GM12872 (cell line): Measurements from ENCODE around the gene ADCYAP1R1.

Source experiments
- TF ChIP-seq, protein P1 (sequence below): IDR thresholded peaks from 3 replicates; pipeline ENCODE4 v1.5.1; 2011; ENCODE audit warnings: low read depth, mild to moderate bottlenecking, low read length, moderate library complexity; ENCODE audit not compliant: insufficient read depth

The ADCYAP1R1 gene

DNA sequence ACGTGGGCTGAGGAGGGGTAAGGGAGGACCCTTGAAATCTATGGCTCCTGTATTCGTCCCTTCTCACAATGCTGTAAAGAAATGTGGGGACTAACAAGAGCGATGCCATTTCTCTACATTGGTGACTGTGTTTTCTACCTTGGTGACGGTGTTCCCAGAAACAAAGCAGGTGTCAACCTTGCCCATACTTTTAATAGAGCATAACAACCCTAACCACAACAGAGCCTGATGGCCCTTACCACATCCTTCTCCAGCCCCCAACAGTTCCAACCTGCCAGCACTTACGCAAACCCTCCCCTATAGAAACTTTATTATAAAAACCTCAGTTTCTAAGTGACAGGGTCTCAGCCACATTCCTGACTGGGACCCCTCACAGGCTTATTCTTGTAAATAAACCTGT lies 28.2 kb upstream of the ADCYAP1R1 start:
- TF ChIP-seq, protein P1, sequence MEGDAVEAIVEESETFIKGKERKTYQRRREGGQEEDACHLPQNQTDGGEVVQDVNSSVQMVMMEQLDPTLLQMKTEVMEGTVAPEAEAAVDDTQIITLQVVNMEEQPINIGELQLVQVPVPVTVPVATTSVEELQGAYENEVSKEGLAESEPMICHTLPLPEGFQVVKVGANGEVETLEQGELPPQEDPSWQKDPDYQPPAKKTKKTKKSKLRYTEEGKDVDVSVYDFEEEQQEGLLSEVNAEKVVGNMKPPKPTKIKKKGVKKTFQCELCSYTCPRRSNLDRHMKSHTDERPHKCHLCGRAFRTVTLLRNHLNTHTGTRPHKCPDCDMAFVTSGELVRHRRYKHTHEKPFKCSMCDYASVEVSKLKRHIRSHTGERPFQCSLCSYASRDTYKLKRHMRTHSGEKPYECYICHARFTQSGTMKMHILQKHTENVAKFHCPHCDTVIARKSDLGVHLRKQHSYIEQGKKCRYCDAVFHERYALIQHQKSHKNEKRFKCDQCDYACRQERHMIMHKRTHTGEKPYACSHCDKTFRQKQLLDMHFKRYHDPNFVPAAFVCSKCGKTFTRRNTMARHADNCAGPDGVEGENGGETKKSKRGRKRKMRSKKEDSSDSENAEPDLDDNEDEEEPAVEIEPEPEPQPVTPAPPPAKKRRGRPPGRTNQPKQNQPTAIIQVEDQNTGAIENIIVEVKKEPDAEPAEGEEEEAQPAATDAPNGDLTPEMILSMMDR, result no peak

DNA sequence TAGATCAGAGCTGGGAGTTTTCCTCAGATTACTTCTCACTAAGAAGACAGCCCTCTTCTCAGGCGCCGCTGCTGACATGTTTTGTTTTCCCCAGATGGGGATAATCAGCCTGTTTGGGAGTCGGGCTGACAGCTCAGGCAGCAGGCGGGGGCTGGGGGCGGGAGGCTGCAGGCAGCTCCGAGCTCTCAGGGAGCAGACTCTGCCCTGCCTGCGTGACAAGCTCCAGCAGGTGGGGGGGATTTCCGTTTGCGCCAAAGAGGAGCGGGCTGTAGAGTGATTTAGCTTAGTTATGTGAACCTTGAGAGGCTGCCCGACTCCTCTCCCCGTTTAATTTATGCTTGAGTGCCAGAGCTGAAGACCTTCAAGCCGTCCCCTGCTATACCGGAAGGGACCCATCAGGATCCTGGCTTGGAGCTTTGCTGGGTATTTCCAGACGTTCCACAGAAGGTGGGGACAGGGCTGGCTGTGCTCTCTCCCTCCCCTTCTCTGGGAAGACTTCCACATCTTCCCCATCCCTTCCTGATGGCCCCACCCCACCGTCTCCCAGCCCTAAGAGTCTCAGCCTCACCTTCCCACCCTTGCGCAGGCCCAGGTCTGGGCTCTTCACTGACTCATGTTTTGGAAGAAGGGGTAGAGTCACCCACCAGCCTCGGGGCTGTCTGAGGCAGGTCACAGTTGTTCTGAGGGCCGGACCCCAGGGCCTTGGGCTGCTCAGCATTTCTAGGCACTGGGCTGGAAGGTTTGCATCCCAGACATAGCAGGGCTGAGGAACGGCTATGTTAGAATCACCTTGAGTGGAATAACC lies 24.7 kb upstream of the ADCYAP1R1 start:
- TF ChIP-seq, protein P1, result no peak

DNA sequence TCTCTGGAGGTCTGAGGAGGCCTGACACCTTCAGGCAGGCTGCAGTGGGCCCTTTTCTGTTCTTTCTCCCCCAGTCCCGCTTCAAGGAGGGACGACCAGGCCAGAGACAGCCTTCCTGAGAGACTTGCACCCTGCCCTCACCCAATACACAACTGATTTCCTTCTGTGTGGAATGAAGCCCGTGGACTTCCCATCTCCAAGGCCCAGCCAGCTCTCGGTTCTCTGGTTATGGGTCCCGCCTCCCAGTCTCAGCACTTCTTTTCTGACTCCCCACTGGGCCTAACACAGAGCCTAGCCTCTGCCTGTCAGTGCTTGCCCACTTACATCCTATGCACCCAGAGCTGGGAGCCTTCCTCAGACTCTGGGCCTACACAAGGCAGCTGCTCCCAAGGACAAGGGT lies 24.1 kb upstream of the ADCYAP1R1 start:
- TF ChIP-seq, protein P1, result no peak

DNA sequence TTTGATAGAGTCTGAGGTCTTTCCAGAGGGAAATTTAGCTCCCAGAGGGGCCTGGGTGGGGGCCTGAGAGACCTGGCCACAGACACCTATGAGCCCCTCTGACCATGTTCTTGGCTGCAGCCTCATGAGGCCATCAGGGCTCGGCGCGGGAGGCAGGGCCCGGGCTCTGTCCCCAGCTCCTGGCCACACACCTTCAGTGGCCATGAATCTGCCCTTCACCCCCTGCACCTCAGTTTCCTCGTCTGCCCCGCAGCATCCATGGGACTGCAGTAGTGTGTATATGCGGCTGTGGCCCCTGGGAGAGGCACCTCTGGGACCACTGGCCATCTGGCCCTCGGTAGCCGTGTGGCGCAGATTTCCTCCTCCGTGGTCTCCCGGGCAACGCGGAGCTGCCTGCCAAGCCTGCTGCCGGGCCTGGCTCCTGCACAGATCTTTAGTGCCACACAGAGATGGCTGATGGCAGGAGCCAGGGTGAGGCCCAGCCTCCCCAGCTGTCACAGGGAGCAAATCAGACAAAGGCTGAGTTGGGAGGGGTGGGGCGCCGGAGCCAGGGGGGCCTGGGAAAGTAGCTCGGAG lies 23.6 kb upstream of the ADCYAP1R1 start:
- TF ChIP-seq, protein P1, result no peak

DNA sequence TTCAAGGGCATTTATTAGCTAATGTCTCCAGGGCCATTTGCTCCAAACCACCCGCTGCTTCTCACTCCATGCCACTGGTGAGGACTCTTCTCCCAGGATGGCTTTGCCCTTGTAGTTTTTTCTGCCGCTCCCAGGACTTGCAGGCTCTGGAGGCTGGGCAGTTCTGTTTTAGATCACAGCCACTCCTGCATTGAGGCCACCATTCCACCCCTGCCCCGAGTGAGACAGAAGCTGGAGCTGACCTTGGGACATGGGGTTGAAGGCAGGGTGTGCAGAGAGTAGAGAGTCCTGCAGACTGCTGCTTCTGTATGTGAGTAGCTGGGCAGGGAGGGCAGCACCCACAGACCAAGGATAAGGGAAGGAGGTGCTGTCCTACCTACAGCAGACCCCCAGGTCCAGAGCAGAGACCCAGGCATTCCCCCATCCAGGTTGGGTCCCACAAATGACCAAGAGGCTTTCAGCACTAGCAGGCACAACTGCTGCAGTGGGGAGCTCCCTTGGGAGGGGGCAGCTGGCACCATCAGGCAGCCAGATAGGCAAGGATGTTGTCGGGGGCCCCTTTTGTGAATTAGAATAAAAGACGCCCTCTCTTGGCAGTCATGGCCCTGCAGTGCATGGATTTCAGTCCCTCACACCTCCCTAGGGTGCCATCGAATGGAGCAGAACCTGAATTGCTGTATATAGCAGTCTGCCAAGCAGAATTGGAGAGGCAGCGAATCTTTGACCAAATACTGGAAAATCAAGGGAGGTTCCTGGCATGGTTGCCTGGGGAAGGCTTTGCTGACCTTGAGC lies 22.7 kb upstream of the ADCYAP1R1 start:
- TF ChIP-seq, protein P1, result no peak

DNA sequence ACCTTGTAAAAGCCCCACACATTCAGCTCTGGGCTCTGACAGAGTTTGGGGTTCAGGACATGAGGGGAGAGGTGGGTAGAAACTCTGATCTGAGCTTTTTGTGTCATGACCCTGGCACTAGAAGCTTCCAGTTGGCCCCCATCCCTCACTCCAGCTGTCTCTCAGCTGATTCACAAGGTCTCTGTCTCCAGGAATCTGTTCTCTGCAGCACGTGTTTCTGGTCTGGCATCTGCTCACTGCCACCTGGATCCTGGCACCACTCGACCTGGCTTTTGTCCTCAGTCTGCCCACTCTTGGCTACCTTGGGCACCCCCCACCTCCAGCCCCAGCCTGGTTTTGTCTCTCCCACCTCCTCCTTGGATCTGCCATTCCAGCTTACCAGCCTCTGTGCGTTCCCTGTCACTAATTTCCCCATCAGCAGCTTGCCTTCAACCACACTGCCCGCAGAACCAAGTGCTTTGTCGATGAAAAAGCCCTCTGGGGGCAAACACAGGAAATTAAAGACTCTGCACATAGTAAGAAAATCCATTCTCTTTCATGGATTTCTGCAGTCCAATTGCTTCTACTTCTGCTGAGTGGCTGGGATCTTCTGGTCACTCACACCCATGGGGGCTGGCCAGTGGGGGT lies 18.3 kb upstream of the ADCYAP1R1 start:
- TF ChIP-seq, protein P1, result no peak

DNA sequence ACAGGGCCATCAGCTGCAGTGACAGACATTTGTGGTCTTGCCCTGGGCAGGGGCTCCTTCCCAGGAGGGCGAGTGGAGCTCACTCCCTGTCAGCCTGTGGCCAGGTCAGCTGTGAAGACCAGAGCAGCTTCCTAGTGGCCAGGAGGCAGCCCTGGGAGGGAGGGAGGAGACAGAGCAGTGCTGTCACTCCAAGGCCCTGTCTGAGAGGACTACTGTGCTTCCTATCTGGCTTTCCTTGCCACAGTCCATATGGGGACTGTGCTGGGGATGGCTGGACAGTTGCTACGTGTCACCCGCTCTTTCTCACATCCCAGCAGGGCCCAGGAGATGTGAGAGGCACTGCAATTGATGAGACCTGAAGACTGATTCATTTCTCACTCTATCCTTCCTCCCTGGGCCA lies 15.2 kb upstream of the ADCYAP1R1 start:
- TF ChIP-seq, protein P1, result no peak
